Large intestine (tissue), 3 donors: ENCODE results near the gene GDPD5. TPM values are rescaled to one million over a fixed set of nuclear protein-coding genes. Genes with fewer than 3 reads are reported as not detected.

Experiments
- DNase-seq, 2 donors: peaks; one replicate each; pipeline versions ENCODE4 v3.0.0 to v3.0.0-alpha.2; 2013
- H3K27ac ChIP-seq: one replicate; pipeline ENCODE4 v1.5.1; 2013; ENCODE audit warnings: low read length
- H3K27me3 ChIP-seq: 2 replicates; pipeline ENCODE4 v1.6.1; 2013; ENCODE audit warnings: low read length; ENCODE audit not compliant: control insufficient read depth, insufficient read depth
- H3K36me3 ChIP-seq: 2 replicates; pipeline ENCODE4 v1.6.1; 2013; ENCODE audit warnings: low read length; ENCODE audit not compliant: control insufficient read depth, insufficient read depth
- H3K4me1 ChIP-seq: one replicate; pipeline ENCODE4 v1.6.1; 2013; ENCODE audit warnings: low read length; ENCODE audit not compliant: control insufficient read depth, insufficient read depth
- H3K4me3 ChIP-seq: one replicate; pipeline ENCODE4 v1.5.1; 2013; ENCODE audit warnings: low read length
- H3K9me3 ChIP-seq: one replicate; pipeline ENCODE4 v1.6.1; 2013; ENCODE audit warnings: mild to moderate bottlenecking, low read depth, low read length, moderate library complexity; ENCODE audit not compliant: control insufficient read depth
- WGBS: methylation state at CpG from one replicate; pipeline ENCODE4 v1.1.5; 2013; ENCODE audit warnings: low lambda C conversion rate; ENCODE audit not compliant: insufficient coverage; 5-methylcytosine and 5-hydroxymethylcytosine counted together
- polyA plus RNA-seq: library from polyadenylated mRNA; unstranded; fragments of 120-200 nt; gene quantifications from one replicate; pipeline ENCODE4 v1.2.1, GENCODE V29; 2013

GDPD5 gene
- polyA plus RNA-seq, 1 donor, result 71.7 TPM

GRCh38 chr11:75478783-75479596, 46.8 kb downstream of the GDPD5 start:
- Histone ChIP-seq H3K4me1 (no peaks in the 10 kb centered on the region), H3K27ac (no peak overlapping the region), H3K9me3 (no peaks in the 10 kb centered on the region), H3K27me3 (no peaks in the 10 kb centered on the region), H3K4me3 (no peak overlapping the region), H3K36me3 (peaks cover 38% of the 10 kb centered on the region)
- no peak for DNase-seq
- WGBS, result no CpG with 5 or more reads among the region's 5 CpGs

GRCh38 chr11:75477614-75477935, 48.2 kb downstream of the GDPD5 start:
- no CpG with 5 or more reads among the region's 12 CpGs for WGBS
- no peak overlapping the region for H3K27ac ChIP-seq
- no peaks in the 10 kb centered on the region for H3K27me3 ChIP-seq
- H3K4me1 ChIP-seq, result no peaks in the 10 kb centered on the region
- H3K9me3 ChIP-seq, result no peaks in the 10 kb centered on the region
- peaks cover 48% of the 10 kb centered on the region for H3K36me3 ChIP-seq
- no peak for DNase-seq
- no peak overlapping the region for H3K4me3 ChIP-seq

GRCh38 chr11:75476739-75477613, 48.8 kb downstream of the GDPD5 start:
- WGBS, result no CpG with 5 or more reads among the region's 10 CpGs
- Histone ChIP-seq H3K4me1 (no peaks in the 10 kb centered on the region), H3K9me3 (no peaks in the 10 kb centered on the region), H3K4me3 (no peak overlapping the region), H3K36me3 (peaks cover 50% of the 10 kb centered on the region), H3K27me3 (no peaks in the 10 kb centered on the region), H3K27ac (no peak overlapping the region)
- no peak for DNase-seq

GRCh38 chr11:75475767-75476650, 49.7 kb downstream of the GDPD5 start:
- Histone ChIP-seq H3K4me1 (no peaks in the 10 kb centered on the region), H3K9me3 (no peaks in the 10 kb centered on the region), H3K27me3 (no peaks in the 10 kb centered on the region), H3K36me3 (peaks cover 53% of the 10 kb centered on the region), H3K4me3 (no peak overlapping the region), H3K27ac (no peak overlapping the region)
- no CpG with 5 or more reads among the region's 9 CpGs for whole genome bisulfite sequencing
- DNase-seq, result no peak

- Histone ChIP-seq H3K4me1 (no peaks in the 10 kb centered on the region), H3K36me3 (peaks cover 48% of the 10 kb centered on the region), H3K4me3 (no peak overlapping the region), H3K27me3 (no peaks in the 10 kb centered on the region), H3K27ac (no peak overlapping the region), H3K9me3 (no peaks in the 10 kb centered on the region)
- WGBS, result 50% methylated on average over 2 of the region's 16 CpGs
- DNase-seq, result peak; percentile 23 to 37
These were observed 50.6 kb downstream of the GDPD5 start for GRCh38 chr11:75474878-75475766.

GRCh38 chr11:75474240-75474639, 51.5 kb downstream of the GDPD5 start:
- peaks cover 51% of the 10 kb centered on the region for H3K36me3 ChIP-seq
- H3K9me3 ChIP-seq, result no peaks in the 10 kb centered on the region
- no peak for DNase-seq
- H3K4me1 ChIP-seq, result no peaks in the 10 kb centered on the region
- H3K4me3 ChIP-seq, result no peak overlapping the region
- no peak overlapping the region for H3K27ac ChIP-seq
- WGBS, result no CpG with 5 or more reads among the region's 1 CpG
- H3K27me3 ChIP-seq, result no peaks in the 10 kb centered on the region

GRCh38 chr11:75473684-75474083, 52.1 kb downstream of the GDPD5 start:
- H3K27ac ChIP-seq, result no peak overlapping the region
- no peaks in the 10 kb centered on the region for H3K27me3 ChIP-seq
- peaks cover 47% of the 10 kb centered on the region for H3K36me3 ChIP-seq
- no peak overlapping the region for H3K4me3 ChIP-seq
- no peaks in the 10 kb centered on the region for H3K9me3 ChIP-seq
- H3K4me1 ChIP-seq, result no peaks in the 10 kb centered on the region
- WGBS, result no CpG with 5 or more reads among the region's 6 CpGs
- DNase-seq, result no peak

- no peaks in the 10 kb centered on the region for H3K9me3 ChIP-seq
- H3K27ac ChIP-seq, result no peak overlapping the region
- no CpG with 5 or more reads among the region's 5 CpGs for WGBS
- H3K27me3 ChIP-seq, result no peaks in the 10 kb centered on the region
- no peaks in the 10 kb centered on the region for H3K4me1 ChIP-seq
- peaks cover 45% of the 10 kb centered on the region for H3K36me3 ChIP-seq
- DNase-seq, result no peak
- no peak overlapping the region for H3K4me3 ChIP-seq
These were observed 53.5 kb downstream of the GDPD5 start for GRCh38 chr11:75472081-75472732.

GRCh38 chr11:75471176-75471973, 54.4 kb downstream of the GDPD5 start:
- WGBS, result no CpG with 5 or more reads among the region's 7 CpGs
- no peaks in the 10 kb centered on the region for H3K9me3 ChIP-seq
- no peak for DNase-seq

More at GRCh38 chr11:75471176-75471973, 54.4 kb downstream of the GDPD5 start:
- H3K36me3 ChIP-seq, result peaks cover 42% of the 10 kb centered on the region
- H3K4me3 ChIP-seq, result no peak overlapping the region
- no peak overlapping the region for H3K27ac ChIP-seq
- H3K27me3 ChIP-seq, result no peaks in the 10 kb centered on the region
- H3K4me1 ChIP-seq, result no peaks in the 10 kb centered on the region
